NK-92 (cell line): ENCODE measurements around the gene TIMM17B.
"Not testable (repeated sequence)": the region's sequence is repeated elsewhere in the genome, so short reads cannot be mapped to it uniquely, and the experiment has no call there.

Source experiments
- DNase-seq: peaks from one replicate; lab custom pipeline; 2025; ENCODE audit not compliant: unreplicated experiment; lab: John Stamatoyannopoulos, UW

The TIMM17B gene

GRCh38 chrX:48897157-48897624 lies 377 bp downstream of the TIMM17B start:
- DNase-seq = no peak

GRCh38 chrX:48896611-48897011 lies 957 bp downstream of the TIMM17B start:
- no peak for DNase-seq

DNA sequence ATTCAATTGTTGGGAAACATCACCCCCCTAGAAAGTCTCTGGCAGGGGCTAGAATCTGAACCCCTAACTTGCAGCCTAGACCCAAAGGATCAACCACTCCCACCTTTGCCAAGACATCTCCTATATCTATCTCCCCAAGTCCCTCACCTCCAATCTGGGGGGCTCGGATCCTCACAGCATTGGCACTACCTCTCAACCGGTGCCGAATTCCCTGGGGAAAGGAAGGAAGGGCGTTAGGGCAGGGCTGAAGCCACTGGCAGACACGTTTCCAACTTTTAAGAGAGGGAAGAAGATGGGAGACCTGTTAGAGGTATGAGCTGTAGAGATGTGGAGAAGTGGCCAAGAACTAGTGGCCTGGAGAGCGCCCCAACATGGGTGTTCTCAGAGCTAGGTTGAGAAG lies 2.7 kb downstream of the TIMM17B start:
- no peak for DNase-seq

DNA sequence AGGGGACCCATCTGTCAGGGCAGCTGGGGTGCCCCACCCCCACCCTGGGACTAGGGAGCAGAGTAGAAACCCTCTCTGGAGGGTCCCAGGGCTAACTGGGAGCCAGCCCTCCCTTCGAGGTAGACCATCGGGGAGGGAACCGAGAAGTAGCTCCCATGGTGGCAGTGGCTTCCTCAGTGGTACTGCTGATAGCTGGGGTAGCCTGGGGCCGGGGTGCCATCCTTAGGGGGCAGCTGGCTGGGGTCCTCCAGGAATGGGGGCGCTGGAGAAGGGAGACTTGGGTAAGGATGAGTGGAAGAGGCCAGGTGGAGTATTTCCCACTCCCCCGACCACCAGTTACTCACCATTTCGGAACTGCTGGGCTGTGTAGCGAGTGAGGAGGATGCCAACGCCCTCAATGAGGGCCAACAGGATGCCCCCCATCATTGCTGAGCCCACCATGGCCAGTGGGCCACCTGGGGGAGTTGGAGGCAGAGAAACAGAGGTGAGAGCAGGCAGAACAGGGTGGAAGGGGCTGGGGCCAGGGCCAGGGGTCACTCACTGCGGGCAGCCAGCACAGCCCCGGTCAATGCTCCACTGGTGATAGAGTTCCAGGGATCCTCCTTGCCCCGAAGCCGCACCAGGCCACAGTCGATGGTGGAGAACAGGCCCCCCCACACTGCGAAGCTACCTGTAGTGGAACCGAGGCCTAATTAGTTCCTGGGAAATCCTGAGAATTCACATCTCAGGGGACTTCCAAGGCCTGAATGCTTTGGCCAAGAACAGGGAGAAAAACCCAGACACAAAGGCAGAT lies 3.8 kb downstream of the TIMM17B start:
- no peak for DNase-seq

DNA sequence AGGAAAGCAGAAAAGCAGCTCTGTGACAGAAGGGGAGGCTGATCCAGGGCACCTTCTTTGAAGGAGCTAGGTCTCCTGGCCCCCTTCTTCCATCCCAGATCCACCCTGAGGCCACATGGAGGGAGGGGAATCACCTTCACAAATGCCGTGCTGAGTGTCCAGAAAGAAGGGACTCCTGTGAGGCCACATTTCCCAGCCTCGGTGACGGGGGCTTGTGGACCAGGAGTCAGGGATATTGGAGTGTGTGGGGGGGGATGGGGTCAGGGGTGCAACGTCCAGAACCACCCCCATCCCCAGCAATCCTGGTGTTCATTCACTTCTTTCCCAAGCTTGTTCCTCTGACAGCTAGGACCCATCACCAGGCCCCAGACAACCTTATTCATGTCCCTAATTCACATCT lies 4.7 kb downstream of the TIMM17B start:
- DNase-seq = no peak

DNA sequence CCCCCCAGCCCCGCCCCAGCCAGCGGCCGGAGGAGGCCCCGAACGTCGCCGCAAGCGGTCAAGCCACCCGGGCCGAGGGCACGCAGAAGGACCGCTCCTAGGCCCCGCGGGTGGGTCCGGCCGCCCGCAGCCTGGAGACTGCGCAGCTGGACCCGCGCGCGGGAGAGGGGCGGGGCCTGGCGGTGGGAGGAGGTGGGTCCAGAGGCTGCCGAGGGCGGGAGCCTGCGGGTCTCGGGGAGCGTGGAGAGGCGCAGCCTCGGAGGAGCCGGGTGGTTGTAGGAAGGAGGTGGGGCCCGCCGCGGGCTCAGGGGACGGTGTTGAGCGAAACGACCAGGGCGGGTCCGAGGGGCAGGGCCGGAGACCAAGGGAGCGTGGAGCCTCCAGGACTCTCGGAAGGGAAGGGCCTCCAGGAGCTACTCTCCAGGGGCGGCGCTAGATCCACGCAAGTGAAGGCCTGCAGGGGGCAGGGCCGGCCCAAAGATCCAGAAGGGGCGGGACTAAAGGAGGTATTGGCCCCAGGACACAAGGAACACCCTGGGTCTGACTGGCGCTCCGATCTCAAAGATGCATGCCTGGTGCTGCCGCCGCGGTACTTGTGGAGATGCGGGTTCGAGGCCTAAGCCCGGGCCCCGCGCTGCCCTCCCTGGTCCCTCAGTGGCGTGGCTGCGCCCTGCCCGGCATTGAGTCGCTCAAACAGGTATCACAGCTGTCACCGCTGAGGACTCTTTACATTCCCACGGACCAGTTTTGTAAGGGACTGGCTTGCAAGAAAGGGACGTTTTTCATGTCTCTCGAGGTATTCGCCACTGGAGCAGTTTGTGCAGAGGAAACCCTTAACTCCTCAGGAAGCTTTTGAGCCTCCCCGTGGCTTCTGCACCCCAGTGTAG lies 5.9 kb downstream of the TIMM17B start:
- no peak for DNase-seq

GRCh38 chrX:48890934-48891401 lies 6.6 kb downstream of the TIMM17B start:
- DNase-seq = no peak

DNA sequence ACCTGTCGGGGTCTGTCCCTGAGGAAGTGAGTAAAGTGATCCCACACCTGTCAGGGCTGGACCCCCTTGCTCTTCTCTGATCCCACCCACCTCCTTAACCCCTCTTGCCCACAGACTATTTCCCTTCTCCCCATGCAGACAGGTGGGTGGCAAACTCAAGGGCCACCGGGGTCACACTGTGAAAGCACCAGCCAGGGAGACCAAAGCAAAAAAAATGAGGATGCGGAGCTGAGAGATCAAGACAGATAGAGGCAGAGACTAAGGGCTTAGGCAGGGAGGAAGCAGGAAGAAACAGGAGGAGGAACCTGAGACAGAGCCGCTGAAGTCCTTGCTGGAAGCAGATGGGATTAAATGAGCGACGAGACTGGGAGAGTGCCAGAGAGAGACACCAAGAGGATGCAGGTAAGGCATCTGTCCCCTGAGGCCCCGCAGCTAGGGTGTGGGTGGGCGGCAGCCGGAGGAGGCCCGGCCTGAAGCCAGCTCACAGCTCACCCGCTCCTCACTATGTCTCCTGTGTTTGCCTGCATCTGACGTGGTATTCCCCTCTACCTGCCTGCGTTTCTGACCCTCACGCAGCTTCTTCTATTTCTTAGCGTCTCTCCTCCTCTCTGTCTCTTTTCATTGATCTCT lies 7.2 kb downstream of the TIMM17B start:
- no peak for DNase-seq

GRCh38 chrX:48886586-48886985 lies 11.0 kb downstream of the TIMM17B start:
- not testable (repeated sequence) for DNase-seq

GRCh38 chrX:48883729-48884128 lies 13.8 kb downstream of the TIMM17B start:
- no peak for DNase-seq

DNA sequence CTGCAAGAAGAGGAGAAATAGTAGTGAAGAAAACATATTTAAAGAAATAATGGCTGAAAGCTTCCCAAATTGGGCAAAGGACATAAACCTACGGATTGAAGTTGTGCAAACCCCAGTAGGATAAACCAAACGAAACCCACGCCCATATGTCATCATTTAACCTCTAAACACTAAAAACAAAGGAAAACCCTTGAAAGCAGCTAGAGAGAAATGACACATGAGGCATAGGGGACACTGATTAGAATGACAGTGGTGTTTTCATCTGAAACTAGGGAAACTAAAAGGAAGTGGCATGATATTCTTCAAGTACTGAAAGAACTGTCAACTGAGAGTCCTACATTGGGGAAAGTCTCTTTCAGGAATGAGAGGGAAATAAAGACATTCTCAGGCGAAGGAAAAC lies 20.6 kb downstream of the TIMM17B start:
- DNase-seq = not testable (repeated sequence)

GRCh38 chrX:48872017-48872416 lies 25.6 kb downstream of the TIMM17B start:
- DNase-seq = not testable (repeated sequence)

DNA sequence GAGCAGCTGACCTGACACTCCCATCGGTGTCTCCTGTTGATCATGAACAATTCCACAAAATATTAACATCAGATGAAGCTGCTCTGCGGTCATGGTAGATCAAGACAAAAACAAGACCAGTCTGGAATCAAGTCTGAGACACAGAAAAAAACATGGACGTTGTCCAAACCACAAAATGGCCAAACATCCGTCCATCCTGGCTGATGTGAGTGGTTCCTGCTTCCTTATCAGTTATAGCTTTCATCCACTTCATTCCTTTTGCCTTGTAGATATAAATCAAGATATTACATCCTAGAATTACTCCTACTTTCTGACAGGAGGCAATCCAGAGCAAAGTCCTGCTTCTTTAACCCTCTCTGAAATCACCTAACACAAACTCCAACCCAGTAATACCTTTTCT lies 33.4 kb downstream of the TIMM17B start:
- no peak for DNase-seq

DNA sequence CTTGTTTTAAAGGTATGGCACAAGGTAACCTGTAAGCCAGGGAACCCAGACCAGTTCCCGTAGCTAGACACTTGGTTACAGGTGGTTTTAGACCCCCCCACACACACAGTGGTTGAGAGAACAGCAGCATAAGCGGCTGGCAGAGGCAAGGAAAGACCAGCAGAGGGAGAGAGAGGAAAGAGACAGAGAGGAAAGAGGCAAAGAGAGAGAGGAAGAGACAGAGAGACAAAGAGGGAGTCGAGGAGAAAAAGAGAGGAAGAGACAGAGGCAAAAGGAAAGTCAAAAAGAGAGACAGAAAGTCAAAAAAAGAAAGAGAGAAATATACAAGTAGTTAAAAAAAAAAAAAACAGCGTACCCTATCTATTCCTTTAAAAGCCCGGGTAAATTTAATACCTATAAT lies 42.7 kb downstream of the TIMM17B start:
- no peak for DNase-seq

- DNase-seq = not testable (repeated sequence)
Observed at GRCh38 chrX:48854121-48854804, 43.3 kb downstream of the TIMM17B start.

DNA sequence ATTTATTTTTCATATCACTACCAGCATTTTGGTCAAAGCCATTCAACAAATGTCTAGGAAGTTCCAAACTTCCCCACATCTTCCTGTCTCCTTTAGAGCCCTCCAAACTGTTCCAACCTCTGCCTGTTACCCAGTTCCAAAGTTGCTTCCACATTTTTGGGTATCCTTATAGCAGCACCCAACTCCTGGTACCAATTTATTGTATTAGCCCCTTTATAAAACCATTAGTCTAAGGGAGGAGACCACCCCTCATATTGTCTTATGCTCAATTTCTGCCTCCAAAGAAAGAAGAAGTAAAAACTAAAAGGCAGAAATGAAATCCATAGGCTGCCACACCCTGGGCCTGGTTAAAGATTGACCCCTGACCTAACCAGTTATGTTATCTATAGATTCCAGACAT lies 44.1 kb downstream of the TIMM17B start:
- DNase-seq = not testable (repeated sequence)

- DNase-seq = no peak
Observed at GRCh38 chrX:48852857-48853256, 44.7 kb downstream of the TIMM17B start.

- DNase-seq = no peak
Observed at GRCh38 chrX:48848847-48849246, 48.7 kb downstream of the TIMM17B start.
